Hippocampal formation (tissue), 2 donors: ENCODE measurements around the gene MGAT3.
"Not testable (repeated sequence)": the region's sequence is repeated elsewhere in the genome, so short reads cannot be mapped to it uniquely, and the experiment has no call there.

Experiments
- DNase-seq, 2 donors: peaks; one replicate each; lab custom pipeline; 2025; lab: John Stamatoyannopoulos, UW

MGAT3 gene

DNA sequence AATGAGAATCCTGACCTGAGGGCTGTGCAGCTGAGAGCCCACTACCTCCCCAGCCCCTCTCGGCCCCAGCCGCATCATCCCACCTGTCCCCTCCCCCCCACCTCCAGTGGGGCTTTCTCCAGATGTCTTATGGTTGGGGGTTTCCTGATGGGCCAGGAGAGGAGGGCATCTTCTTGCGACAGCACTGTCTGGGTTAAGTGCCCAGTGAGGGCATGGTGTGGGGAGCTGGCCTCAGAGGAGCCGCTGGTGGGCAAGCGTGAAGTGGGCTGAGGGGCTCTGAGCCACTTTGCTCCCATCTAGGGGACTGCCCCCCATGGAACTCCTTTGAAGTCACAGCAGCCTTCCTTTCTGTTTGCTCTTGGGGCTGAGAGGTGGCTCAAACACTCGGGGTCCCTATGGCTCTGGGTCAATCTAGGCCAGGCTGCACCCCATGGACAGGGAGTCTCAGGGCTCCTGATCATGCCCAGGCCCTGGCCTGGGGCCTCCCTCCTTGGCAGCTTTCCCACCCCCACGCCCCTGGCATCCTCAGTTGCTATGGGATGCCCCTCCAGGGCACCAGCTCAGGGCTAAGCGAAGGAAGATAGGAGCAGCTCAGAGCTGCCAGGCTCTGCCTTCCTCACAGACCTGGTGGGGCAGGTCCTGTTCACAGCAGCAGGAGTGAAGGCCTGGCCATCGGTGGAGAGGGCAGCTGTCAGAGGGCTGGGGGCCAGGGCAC is 34.3 kb downstream of the MGAT3 start:
- DNase-seq = no peak

- DNase-seq = no peak
These were observed 34.9 kb downstream of the MGAT3 start for GRCh38 chr22:39491696-39492095.

GRCh38 chr22:39492186-39492585 is 35.4 kb downstream of the MGAT3 start:
- no peak for DNase-seq

GRCh38 chr22:39493759-39494158 is 36.9 kb downstream of the MGAT3 start:
- DNase-seq = no peak

DNA sequence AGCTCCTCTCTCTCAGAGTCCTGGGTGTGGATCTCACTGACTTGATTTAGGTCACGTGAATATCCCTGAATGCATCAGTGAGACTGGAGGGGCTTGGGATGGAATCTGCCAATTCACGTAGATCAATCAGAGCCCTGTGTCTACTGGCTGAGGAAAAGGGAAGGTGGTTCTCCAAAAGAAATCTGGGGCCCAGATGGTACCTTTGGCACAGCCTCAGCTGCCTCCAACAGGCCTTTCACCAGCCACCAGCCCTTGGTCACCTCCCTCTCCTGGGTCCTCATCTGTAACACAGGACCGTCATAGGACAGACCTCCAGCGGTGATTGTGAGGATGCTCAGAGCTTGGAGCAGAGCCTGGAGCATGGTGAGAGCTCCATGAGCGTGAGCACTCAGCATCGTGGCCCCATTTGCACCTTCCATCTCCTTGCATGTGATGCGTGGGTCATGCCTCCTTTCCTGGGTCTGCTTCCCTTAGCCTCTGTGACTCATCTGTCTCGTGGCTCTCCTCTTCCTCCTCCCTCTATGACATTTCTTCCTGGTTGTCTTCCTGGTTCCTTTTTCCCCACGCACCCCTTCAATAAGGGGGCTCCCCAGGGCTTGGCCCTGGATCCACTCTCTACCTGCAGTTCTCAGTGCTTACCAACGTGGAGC is 37.8 kb downstream of the MGAT3 start:
- DNase-seq = no peak

DNA sequence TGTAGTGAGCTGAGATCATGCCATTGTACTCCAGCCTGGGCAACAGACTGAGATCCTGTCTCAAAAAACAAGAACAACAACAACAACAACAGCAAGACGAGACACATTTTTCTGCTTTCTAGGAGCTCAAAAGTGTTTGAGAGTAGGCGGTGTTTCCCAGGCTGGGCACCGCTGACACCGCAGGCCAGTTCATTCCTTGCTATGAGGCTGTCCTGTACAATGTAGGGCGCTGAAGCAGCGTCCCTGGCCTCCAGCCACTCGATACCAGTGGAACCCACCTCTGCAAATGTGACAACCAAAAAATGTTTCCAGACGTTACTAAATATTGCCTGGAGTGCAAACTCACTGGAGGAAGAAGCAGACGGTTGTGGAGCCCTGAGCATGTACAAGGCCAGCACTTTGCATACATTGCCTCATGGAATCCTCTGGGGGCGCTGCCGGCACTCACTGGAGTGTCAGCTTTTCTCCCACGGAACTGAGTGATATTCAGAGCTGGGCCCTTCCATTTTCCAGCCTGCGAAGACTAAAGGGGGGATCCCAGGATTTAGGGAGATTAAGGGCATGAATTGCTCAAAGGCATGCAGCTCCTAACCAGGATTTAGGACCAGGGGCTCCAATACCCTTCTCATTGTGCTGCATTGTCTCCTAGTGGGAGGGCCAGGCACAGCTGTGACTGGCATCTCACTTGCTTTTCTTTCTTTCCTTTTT is 39.5 kb downstream of the MGAT3 start:
- DNase-seq = peak; percentile 76 to 90

- no peak for DNase-seq
These were observed 40.6 kb downstream of the MGAT3 start for GRCh38 chr22:39497429-39497828.

GRCh38 chr22:39498368-39498767 is 41.6 kb downstream of the MGAT3 start:
- peak in 1 of 2 donors; percentile 26 for DNase-seq

DNA sequence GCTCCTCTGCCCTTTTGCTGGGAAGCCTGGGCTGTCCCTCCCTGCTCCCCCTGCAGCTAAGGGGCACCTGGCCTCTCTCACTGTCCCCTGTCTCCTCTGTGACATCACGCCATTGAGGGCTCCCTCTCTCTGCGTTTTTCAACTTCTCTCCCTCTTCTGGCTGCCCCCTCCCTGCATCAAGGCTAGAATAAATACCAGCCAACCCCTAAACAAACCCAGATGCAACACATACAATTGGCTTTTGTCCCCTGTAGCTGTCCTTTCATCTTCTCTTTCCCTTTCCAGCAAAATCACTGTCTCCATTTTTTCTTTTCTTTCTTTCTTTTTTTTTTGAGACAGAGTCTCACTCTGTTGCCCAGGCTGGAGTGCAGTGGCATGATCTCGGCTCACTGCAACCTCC is 42.0 kb downstream of the MGAT3 start:
- peak; percentile 37 to 40 for DNase-seq

DNA sequence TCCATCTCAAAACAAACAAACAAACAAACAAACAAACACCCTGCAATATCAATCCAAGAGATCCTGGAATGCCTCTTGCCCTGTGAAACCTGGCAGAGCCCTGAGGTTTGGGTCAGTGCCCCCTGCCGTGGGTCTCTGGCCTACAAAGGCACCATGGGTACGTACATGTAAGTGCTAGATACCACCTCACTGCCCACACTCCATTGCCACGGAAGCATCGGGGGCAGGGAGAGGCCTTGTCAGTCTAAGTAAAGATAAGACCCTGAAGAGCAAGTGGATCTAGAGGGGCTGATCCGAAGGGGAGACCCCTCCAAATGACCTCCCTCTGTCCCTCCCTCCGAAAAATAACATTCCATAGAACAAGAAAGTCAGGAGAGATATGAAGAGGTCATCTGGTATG is 43.3 kb downstream of the MGAT3 start:
- DNase-seq = no peak

GRCh38 chr22:39501644-39502108 is 44.9 kb downstream of the MGAT3 start:
- no peak for DNase-seq

- peak; percentile 94 to 97 for DNase-seq
These were observed 45.4 kb downstream of the MGAT3 start, which contains the start of gene MIEF1 for GRCh38 chr22:39502109-39502788. MIEF1 (plus strand) TSS chr22:39502290; CDS start chr22:39511295, 9,005 bp downstream.

GRCh38 chr22:39502789-39503409 is 46.1 kb downstream of the MGAT3 start:
- no peak for DNase-seq

DNA sequence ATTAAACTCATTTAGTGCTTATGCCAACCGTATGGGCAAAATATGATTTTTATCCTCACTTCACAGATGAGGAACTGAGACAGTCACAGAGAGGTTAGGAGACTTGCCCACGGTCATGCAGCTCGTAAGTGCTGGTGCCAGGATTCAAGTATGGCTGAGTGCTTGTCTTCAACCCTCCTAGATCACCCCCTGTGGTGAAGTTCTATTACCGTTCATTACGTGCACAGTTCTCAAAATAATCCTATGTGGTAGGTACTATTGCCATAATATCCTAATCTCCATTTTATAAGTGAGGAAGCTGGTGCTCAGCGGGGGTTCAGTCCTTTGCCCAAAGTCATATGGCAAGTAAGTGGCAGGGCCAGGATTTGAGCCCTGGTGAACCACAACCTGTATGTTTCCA is 46.8 kb downstream of the MGAT3 start:
- DNase-seq = no peak

DNA sequence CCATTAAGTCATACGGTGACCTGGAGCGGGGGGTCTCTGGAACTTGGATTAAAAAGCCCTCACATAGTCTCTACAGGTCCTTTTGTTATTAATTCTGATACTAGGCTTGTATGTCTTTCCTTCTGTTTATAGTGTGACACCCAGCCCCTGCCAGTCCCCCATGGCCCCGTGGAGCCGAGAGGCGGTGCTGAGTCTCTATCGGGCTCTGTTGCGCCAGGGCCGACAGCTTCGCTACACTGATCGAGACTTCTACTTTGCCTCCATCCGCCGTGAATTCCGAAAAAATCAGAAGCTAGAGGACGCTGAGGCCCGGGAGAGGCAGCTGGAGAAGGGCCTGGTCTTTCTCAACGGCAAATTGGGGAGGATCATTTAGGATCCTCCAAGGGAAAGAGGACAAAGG is 47.3 kb downstream of the MGAT3 start:
- DNase-seq = no peak

DNA sequence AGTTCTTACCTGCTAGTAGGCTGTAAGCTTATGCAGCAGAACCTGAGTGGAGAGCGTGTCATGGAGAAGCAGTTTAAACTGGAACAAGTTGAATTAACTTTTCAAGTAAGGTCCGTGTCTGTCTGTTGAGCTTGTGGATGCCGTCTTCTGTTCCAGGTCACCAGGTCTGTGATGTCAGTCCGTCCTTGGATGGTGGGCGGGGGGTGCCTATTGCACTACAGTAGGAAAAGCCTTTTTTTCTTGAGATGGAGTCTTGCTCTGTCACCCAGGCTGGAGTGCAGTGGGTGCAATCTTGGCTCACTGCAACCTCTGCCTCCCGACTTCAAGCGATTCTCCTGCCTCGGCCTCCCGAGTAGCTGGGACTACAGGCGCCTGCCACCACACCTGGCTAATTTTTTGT is 50.2 kb downstream of the MGAT3 start:
- DNase-seq = not testable (repeated sequence)

DNA sequence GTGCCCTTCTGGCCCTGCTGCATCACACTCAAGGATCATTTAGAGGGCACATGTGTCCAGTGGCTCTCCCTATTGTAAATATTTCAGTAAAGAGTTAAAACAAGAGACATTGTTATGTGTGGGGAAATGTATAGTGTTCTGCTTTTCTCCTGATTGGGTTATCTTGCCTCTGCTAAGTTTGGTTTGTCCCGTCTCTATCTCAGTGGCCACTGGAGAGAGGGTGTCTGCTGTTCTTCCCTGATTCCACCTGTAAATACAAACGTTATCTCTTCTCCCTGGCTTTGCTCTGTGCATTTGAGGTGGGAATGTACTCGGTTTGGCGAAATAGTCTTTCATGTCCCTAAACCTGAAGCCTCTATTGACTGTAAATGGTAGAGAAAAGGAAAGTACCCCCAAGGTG is 51.6 kb downstream of the MGAT3 start:
- no peak for DNase-seq

GRCh38 chr22:39510529-39511149 is 53.8 kb downstream of the MGAT3 start:
- no peak for DNase-seq

DNA sequence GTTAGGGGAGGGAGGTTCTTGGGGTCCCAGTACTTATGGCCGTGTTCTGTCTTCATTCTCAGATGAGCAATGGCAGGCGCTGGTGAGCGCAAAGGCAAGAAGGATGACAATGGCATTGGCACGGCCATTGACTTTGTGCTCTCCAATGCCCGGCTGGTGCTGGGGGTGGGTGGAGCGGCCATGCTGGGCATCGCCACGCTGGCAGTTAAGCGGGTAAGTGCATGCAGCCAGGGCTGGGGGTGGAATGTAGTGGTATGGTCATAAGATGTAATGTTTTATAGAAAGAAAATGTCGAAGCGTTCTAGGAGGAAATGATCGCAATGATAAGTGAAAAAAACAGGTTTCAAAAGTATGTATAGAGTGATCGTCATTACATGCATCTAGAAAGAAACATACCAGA is 54.4 kb downstream of the MGAT3 start:
- no peak for DNase-seq

GRCh38 chr22:39512026-39512425 is 55.2 kb downstream of the MGAT3 start:
- DNase-seq = no peak

DNA sequence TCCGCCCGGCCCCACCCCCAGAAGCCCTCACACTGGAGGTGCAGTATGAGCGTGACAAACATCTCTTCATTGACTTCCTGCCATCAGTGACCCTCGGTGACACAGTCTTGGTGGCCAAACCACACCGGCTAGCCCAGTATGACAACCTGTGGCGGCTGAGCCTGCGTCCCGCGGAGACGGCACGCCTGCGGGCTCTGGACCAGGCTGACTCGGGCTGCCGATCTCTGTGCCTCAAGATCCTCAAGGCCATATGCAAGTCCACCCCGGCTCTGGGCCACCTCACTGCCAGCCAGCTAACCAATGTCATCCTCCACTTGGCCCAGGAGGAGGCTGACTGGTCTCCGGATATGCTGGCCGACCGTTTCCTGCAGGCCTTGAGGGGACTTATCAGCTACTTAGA is 57.0 kb downstream of the MGAT3 start:
- DNase-seq = no peak
